ENCODE data around the gene IVL.

The IVL gene

GRCh38 chr1:152957561-152957960 is 49.2 kb downstream of the IVL start:
- DNase-seq: no peak

GRCh38 chr1:152959273-152959672 is 50.9 kb downstream of the IVL start:
- no peak for DNase-seq

GRCh38 chr1:152959801-152960451 is 51.6 kb downstream of the IVL start:
- DNase-seq: no peak

- DNase-seq: no peak
Measured at GRCh38 chr1:152960452-152961044, 52.2 kb downstream of the IVL start.
